Tongue (tissue), 2 donors: ENCODE data around the gene UGT1A8. TPM values are rescaled to one million over a fixed set of nuclear protein-coding genes. Genes with fewer than 3 reads are reported as not detected.
"Not testable (repeated sequence)": the region's sequence is repeated elsewhere in the genome, so short reads cannot be mapped to it uniquely, and the experiment has no call there.

Experiments
- DNase-seq: peaks from one replicate; pipeline ENCODE4 v3.0.0-alpha.2; 2015
- total RNA-seq: library from RNA; depleted of rRNA; stranded (reverse); fragments of >200 nt; gene quantifications from one replicate; pipeline ENCODE4 v1.2.3, GENCODE V29; 2014

UGT1A8 gene
- total RNA-seq, 1 donor from 2014 or later: 0.31 TPM

GRCh38 chr2:233728723-233729301, 111.4 kb downstream of the UGT1A8 start, which contains the start of gene UGT1A3:
UGT1A3 (plus strand) TSS chr2:233729042; CDS start chr2:233729127, 85 bp downstream.
- DNase-seq: no peak

- not testable (repeated sequence) for DNase-seq
Measured at GRCh38 chr2:233736868-233737653, 119.6 kb downstream of the UGT1A8 start.

- DNase-seq: no peak
Measured at GRCh38 chr2:233740870-233741269, 123.4 kb downstream of the UGT1A8 start.

- no peak for DNase-seq
Measured at GRCh38 chr2:233743464-233744259, 126.2 kb downstream of the UGT1A8 start.

- no peak for DNase-seq
Measured at GRCh38 chr2:233745073-233745755, 127.8 kb downstream of the UGT1A8 start.

- DNase-seq: not testable (repeated sequence)
Measured at GRCh38 chr2:233745838-233746237, 128.4 kb downstream of the UGT1A8 start.

- no peak for DNase-seq
Measured at GRCh38 chr2:233746475-233747282, 129.2 kb downstream of the UGT1A8 start.

- DNase-seq: no peak
Measured at GRCh38 chr2:233747283-233747544, 129.8 kb downstream of the UGT1A8 start.

GRCh38 chr2:233750689-233751088, 133.3 kb downstream of the UGT1A8 start:
- DNase-seq: not testable (repeated sequence)

DNA sequence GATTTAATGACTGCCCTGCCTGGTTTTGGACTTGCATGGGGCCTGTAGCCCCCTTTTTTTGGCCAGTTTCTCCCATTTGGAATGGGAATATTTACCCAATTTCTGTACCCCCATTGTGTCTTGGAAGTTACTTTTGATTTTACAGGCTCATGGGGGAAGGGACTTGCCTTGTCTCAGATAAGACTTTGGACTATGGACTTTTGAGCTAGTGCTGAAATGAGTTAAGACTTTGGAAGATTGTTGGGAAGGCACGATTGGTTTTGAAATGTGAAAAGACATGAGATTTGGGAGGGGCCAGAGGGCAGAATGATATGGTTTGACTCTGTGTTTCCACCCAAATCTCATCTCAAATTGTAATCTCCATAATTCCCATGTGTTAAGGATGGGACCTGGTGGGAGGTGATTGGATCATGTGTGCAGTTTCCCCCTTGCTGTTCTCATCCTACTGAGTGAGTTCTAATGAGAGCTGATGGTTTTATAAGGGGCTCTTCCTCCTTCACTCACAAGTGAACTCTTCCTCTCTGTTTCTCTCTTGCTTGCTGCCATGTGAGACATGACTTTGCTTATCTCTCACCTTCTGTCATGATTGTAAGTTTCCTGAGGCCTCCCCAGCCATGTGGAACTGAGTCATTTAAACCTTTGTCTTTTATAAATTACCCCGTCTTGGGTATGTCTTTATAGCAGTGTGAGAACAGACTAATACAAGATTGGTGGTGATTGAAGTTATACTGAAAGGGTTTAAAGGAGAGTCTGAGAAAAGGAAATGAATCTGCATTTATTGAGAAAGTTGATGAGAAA, 134.0 kb downstream of the UGT1A8 start:
- not testable (repeated sequence) for DNase-seq

GRCh38 chr2:233754872-233755611, 137.6 kb downstream of the UGT1A8 start:
- DNase-seq: no peak

- DNase-seq: no peak
Measured at GRCh38 chr2:233756429-233757081, 139.1 kb downstream of the UGT1A8 start.

GRCh38 chr2:233758141-233758540, 140.7 kb downstream of the UGT1A8 start:
- DNase-seq: no peak

- DNase-seq: no peak
Measured at GRCh38 chr2:233758849-233759248, 141.4 kb downstream of the UGT1A8 start.

GRCh38 chr2:233760043-233760442, 142.6 kb downstream of the UGT1A8 start, which contains the start of gene UGT1A1:
UGT1A1 (plus strand) TSS chr2:233760270; CDS start chr2:233760288, 18 bp downstream.
- no peak for DNase-seq

DNA sequence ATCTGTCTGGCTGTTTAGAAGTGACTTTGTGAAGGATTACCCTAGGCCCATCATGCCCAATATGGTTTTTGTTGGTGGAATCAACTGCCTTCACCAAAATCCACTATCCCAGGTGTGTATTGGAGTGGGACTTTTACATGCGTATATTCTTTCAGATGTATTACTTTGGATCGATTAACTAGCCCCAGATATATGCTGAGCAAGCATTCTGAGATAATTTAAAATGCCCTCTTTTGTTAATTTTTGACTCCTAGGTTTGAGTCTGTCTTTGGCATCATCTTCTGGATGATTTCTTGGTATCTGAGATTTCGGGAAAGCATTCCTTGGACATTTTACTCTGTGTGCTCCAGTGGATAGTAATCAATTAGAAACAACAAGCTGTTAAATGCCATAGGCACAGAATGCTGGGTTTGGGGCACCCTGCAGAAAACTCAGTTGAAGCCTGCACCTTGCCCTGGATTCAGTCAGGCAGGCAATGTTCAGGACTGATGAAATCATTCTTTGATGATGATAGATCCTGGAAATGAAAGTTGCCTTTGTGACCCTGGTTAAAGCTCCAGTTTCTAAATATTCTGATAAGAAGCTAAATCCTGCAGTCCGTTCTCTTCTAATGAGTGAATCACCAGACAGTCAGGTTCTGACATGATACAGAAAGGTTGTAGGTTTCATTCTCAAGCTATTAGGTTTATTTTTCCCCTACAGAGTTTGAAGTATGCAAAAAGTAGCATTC, 143.8 kb downstream of the UGT1A8 start:
- DNase-seq: no peak

- DNase-seq: no peak
Measured at GRCh38 chr2:233764264-233764663, 146.8 kb downstream of the UGT1A8 start.

- no peak for DNase-seq
Measured at GRCh38 chr2:233764761-233765160, 147.3 kb downstream of the UGT1A8 start.

DNA sequence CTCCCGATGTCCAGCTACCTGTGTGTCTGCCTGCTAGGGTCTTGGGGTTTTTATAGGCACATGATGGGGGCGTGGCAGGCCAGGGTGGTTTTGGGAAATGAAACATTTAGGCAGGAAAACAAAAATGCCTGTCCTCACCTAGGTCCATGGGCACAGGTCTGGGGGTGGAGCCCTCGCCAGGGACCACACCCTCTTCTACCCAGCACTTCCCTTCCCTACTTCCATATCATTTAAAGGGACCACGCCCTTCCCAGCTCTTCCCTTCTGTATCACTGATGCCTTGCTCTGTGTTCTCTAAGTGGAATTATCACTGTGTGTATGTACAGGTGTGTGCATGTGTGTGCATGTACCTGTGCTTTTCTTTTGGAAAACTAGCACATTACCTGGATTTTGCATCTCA, 149.0 kb downstream of the UGT1A8 start:
- DNase-seq: no peak
